ENCODE measurements around the gene LPIN2. TPM values are rescaled to one million over a fixed set of nuclear protein-coding genes. Genes with fewer than 3 reads are reported as not detected.

LPIN2 gene
- total RNA-seq, 1 experiment from 2014 or later = 13.1 TPM

DNA sequence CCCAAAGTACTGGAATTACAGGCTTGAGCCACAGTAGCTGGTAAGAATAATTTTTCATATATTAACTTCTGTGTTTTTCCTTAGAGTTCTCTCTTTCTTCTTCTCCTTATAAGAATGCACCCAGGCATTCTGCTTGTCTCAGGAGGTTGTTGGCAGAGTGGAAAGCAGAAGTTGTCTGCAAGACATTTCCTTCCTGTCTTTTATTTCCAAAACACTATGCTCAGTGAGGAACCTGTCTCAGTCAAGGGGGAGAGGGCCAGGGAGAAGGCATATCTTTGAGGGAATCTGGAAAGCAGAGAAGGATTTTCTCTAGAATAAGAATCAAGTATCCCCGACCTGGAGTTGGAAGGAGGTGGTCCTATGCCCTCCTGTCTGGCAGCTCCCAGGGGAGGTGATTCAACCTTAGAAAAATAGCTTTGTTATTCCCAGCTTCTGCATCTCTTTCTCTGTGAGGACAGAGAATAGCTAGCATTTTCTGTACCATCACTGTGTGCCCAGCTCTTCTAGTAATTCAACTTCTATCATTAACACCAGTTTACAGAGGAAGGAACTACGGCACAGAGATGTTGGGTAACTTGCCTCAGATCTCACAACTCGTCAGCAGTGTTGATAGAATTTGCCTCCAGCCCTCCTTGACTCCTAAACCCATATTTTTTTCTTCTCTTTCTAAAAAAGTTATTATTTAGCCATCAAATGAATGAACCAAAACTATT lies 3.8 kb upstream of the LPIN2 start:
- H3K36me3 Mint-ChIP-seq (ENCODE audit: insufficient read depth, unreplicated experiment) = no peaks in the 10 kb centered on the region
- ChIA-PET POLR2A (interaction anchor here (0.6 to 0.8 kb wide), 2 partner anchors 88 to 267 kb away, joined by 3 read pairs; no protein-coding TSS in a partner anchor), CTCF (interaction anchor here (0.6 to 3.0 kb wide), 2 partner anchors 68 to 172 kb away, joined by 3 to 8 read pairs; no protein-coding TSS in a partner anchor)
- no TSS peak for BruUV-seq (replicated peaks)
- H3K9me3 Mint-ChIP-seq (ENCODE audit: unreplicated experiment) = no peaks in the 10 kb centered on the region
- H3K4me1 Mint-ChIP-seq (ENCODE audit: insufficient read depth, unreplicated experiment) = peaks cover 19% of the 10 kb centered on the region
- no peaks in the 10 kb centered on the region for H3K27me3 Mint-ChIP-seq (ENCODE audit: insufficient read depth, unreplicated experiment)
- no peak for DNase-seq (ENCODE audit: unreplicated experiment)
- H3K4me3 Mint-ChIP-seq (ENCODE audit: unreplicated experiment) = no peak overlapping the region
- intact Hi-C loops (cut with micrococcal nuclease) = no loop called here
- TF ChIP-seq CTCF (IDR thresholded peaks at IDR 0.05; ENCODE audit: unreplicated experiment) = no peak
- H3K27ac Mint-ChIP-seq (ENCODE audit: low read depth, unreplicated experiment) = no peak overlapping the region

- no TSS peak for BruUV-seq (replicated peaks)
- intact Hi-C loops (cut with micrococcal nuclease) = no loop called here
- no peak for TF ChIP-seq CTCF (IDR thresholded peaks at IDR 0.05; ENCODE audit: unreplicated experiment)
Measured at GRCh38 chr18:3015851-3016250, 2.9 kb upstream of the LPIN2 start.

GRCh38 chr18:3015204-3015592 lies 2.3 kb upstream of the LPIN2 start:
- no TSS peak for BruUV-seq (replicated peaks)
- Mint-ChIP-seq H3K9me3 (ENCODE audit: unreplicated experiment) (no peaks in the 10 kb centered on the region), H3K27ac (ENCODE audit: low read depth, unreplicated experiment) (peak overlapping the region; percentile 75), H3K36me3 (ENCODE audit: insufficient read depth, unreplicated experiment) (no peaks in the 10 kb centered on the region), H3K27me3 (ENCODE audit: insufficient read depth, unreplicated experiment) (no peaks in the 10 kb centered on the region), H3K4me1 (ENCODE audit: insufficient read depth, unreplicated experiment) (peaks cover 21% of the 10 kb centered on the region), H3K4me3 (ENCODE audit: unreplicated experiment) (peak overlapping the region; percentile 4)
- intact Hi-C loops (cut with micrococcal nuclease) = no loop called here
- CTCF ChIA-PET = interaction anchor here (0.6 to 3.0 kb wide), 6 partner anchors 9 to 302 kb away, joined by 3 to 8 read pairs (median 3); no protein-coding TSS in a partner anchor
- POLR2A ChIA-PET = interaction anchor here (0.7 to 1.8 kb wide), 10 partner anchors 22 to 230 kb away, joined by 3 to 5 read pairs (median 4); no protein-coding TSS in a partner anchor
- DNase-seq (ENCODE audit: unreplicated experiment) = peak; percentile 91
- no peak for TF ChIP-seq CTCF (IDR thresholded peaks at IDR 0.05; ENCODE audit: unreplicated experiment)

More at GRCh38 chr18:3015851-3016250, 2.9 kb upstream of the LPIN2 start:
- Mint-ChIP-seq H3K27ac (ENCODE audit: low read depth, unreplicated experiment) (peak overlapping the region; percentile 75), H3K9me3 (ENCODE audit: unreplicated experiment) (no peaks in the 10 kb centered on the region), H3K36me3 (ENCODE audit: insufficient read depth, unreplicated experiment) (no peaks in the 10 kb centered on the region), H3K27me3 (ENCODE audit: insufficient read depth, unreplicated experiment) (no peaks in the 10 kb centered on the region), H3K4me3 (ENCODE audit: unreplicated experiment) (peak overlapping the region; percentile 4), H3K4me1 (ENCODE audit: insufficient read depth, unreplicated experiment) (peaks cover 21% of the 10 kb centered on the region)
- POLR2A ChIA-PET = interaction anchor here (1.2 to 1.3 kb wide), 3 partner anchors 22 to 102 kb away, joined by 4 to 5 read pairs (median 4); no protein-coding TSS in a partner anchor
- CTCF ChIA-PET = interaction anchor here (0.9 to 3.0 kb wide), 3 partner anchors 9 to 136 kb away, joined by 3 to 8 read pairs (median 3); no protein-coding TSS in a partner anchor
- no peak for DNase-seq (ENCODE audit: unreplicated experiment)

DNA sequence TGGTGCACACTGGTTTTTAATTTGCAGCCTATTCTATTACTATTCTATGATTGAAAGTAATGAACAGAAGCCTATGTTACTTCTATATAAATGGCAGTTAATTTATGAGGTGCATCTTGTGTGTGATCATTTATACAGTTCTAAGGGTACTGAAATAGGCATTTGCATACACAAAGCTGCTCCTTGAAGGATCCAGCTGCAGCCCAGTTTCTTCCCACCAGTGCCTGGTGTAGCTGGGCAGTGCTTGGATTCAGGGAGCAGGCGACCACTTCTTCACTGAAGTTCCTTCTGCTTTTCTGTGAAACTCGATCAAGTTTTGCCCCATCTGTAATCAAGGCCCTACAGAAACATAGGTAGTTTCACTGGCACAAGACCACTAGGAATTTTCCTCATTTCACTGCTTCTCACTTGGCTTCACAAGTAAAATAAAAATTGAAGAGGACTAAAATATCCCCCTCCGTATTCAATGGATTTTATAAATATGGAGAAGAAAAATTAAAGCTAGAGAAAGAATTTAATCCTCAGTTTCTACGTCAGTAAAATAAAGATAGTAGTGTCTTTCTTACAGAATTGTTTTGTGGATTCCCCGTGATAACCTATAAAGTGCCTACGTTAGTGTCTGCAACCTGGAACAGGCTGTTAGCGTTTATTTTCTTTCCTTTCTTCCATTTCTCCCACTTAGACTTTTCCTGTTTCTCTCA lies 1.7 kb upstream of the LPIN2 start:
- CTCF ChIA-PET = interaction anchor here (0.6 to 3.0 kb wide), 6 partner anchors 10 to 302 kb away, joined by 3 to 8 read pairs (median 3); no protein-coding TSS in a partner anchor
- no TSS peak for BruUV-seq (replicated peaks)
- H3K4me1 Mint-ChIP-seq (ENCODE audit: insufficient read depth, unreplicated experiment) = peaks cover 21% of the 10 kb centered on the region
- H3K27me3 Mint-ChIP-seq (ENCODE audit: insufficient read depth, unreplicated experiment) = no peaks in the 10 kb centered on the region
- intact Hi-C loops (cut with micrococcal nuclease) = loop anchor here (5.0 kb wide), 1 partner anchor 113 kb away; no protein-coding TSS in a partner anchor
- POLR2A ChIA-PET = interaction anchor here (0.7 to 1.8 kb wide), 11 partner anchors 23 to 231 kb away, joined by 3 to 5 read pairs (median 4); no protein-coding TSS in a partner anchor
- peak overlapping the region; percentile 4 for H3K4me3 Mint-ChIP-seq (ENCODE audit: unreplicated experiment)
- H3K27ac Mint-ChIP-seq (ENCODE audit: low read depth, unreplicated experiment) = peak overlapping the region; percentile 92
- DNase-seq (ENCODE audit: unreplicated experiment) = no peak
- H3K9me3 Mint-ChIP-seq (ENCODE audit: unreplicated experiment) = no peaks in the 10 kb centered on the region
- H3K36me3 Mint-ChIP-seq (ENCODE audit: insufficient read depth, unreplicated experiment) = peaks cover 3% of the 10 kb centered on the region
- TF ChIP-seq CTCF (IDR thresholded peaks at IDR 0.05; ENCODE audit: unreplicated experiment) = no peak
